Measurements from ENCODE around the gene FASN.
A peak's percentile ranks its signal among the peaks of the same experiment; 100 is the strongest.
"Not testable (repeated sequence)": the region's sequence is repeated elsewhere in the genome, so short reads cannot be mapped to it uniquely, and the experiment has no call there.

Gene FASN

GRCh38 chr17:82098169-82098938 is at the start of gene FASN:
TSS of gene FASN (minus strand) at chr17:82098236. CDS start at chr17:82096445, 1,791 bp downstream.
- peak; percentile 27 for TF ChIP-seq CTCF (conservative IDR thresholded peaks at IDR 0.05; ENCODE audit: control insufficient read depth, insufficient read depth, low read depth, low read length)
- H3K4me3 ChIP-seq (ENCODE audit: control insufficient read depth, low read depth, low read length): peak within 1 kb of the TSS; percentile 77
- DNase-seq (ENCODE audit: low read depth): peak; percentile 93

- DNase-seq (ENCODE audit: low read depth): no peak
- no peak for TF ChIP-seq CTCF (conservative IDR thresholded peaks at IDR 0.05; ENCODE audit: control insufficient read depth, insufficient read depth, low read depth, low read length)
- no peak overlapping the region for H3K4me3 ChIP-seq (ENCODE audit: control insufficient read depth, low read depth, low read length)
Measured at GRCh38 chr17:82146663-82147654, 48.9 kb upstream of the FASN start.

GRCh38 chr17:82145550-82146155 is 47.6 kb upstream of the FASN start:
- no peak for TF ChIP-seq CTCF (conservative IDR thresholded peaks at IDR 0.05; ENCODE audit: control insufficient read depth, insufficient read depth, low read depth, low read length)
- H3K4me3 ChIP-seq (ENCODE audit: control insufficient read depth, low read depth, low read length): no peak overlapping the region
- DNase-seq (ENCODE audit: low read depth): no peak

- no peak overlapping the region for H3K4me3 ChIP-seq (ENCODE audit: control insufficient read depth, low read depth, low read length)
- no peak for DNase-seq (ENCODE audit: low read depth)
- TF ChIP-seq CTCF (conservative IDR thresholded peaks at IDR 0.05; ENCODE audit: control insufficient read depth, insufficient read depth, low read depth, low read length): no peak
Measured at GRCh38 chr17:82143333-82143732, 45.3 kb upstream of the FASN start.

- H3K4me3 ChIP-seq (ENCODE audit: control insufficient read depth, low read depth, low read length); DNase-seq (ENCODE audit: low read depth): not testable (repeated sequence)
Measured at GRCh38 chr17:82139961-82140360, 41.9 kb upstream of the FASN start.

GRCh38 chr17:82138511-82138992 is 40.5 kb upstream of the FASN start:
- TF ChIP-seq CTCF (conservative IDR thresholded peaks at IDR 0.05; ENCODE audit: control insufficient read depth, insufficient read depth, low read depth, low read length): no peak
- DNase-seq (ENCODE audit: low read depth): no peak
- no peak overlapping the region for H3K4me3 ChIP-seq (ENCODE audit: control insufficient read depth, low read depth, low read length)

All from fibroblast of mammary gland (primary cell).